ENCODE data around the gene TRIM59. TPM values are rescaled to one million over a fixed set of nuclear protein-coding genes. Genes with fewer than 3 reads are reported as not detected.

Gene TRIM59, protein sequence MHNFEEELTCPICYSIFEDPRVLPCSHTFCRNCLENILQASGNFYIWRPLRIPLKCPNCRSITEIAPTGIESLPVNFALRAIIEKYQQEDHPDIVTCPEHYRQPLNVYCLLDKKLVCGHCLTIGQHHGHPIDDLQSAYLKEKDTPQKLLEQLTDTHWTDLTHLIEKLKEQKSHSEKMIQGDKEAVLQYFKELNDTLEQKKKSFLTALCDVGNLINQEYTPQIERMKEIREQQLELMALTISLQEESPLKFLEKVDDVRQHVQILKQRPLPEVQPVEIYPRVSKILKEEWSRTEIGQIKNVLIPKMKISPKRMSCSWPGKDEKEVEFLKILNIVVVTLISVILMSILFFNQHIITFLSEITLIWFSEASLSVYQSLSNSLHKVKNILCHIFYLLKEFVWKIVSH
- total RNA-seq = 23.4 TPM in 2 replicates

DNA sequence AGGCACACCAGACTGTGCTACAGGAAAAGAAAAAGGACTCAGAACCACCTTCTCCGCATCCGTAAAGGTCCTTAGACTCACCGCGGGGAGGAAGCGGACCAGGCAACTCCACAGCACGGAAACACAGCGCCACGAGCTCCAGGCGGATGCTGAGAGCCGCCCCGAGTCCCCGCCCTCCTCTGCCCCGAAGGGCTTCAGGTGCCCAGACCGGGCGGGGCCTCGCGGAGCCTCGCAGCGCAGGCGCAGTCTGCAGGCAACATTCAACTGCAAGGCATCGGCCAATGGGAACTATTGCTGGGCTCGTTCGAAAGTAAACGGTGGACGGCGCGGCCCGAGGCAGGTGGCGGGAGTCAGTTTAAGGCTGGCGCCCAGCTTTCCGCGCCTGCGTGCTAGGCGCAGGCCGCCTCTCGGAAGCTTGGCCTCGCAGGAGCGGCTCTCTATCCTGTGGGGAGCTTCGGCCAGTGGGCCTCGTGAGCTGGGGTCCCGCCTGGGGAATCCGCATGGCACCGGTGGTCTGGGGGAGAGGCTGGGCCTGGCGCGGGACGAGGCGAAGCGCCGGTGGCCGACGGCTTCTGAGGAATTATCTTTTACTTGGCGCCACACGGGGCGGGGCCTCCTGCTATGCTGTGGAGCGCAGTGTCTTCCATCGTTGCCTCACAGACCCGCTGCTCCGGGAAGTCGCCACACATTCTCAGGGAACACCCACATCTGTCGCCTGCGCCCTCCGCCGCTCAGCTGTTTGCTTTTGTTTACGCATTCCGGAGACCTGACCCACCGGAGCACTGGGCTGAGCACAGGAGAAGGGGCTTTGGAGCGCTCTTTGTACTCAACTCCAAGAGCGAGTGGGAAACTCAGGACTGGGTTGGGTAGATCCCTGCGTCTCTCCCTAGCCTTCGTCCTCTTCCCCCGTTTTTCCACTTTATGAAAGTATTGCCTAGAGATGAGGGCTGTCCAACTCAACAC, at the start of gene TRIM59:
TSS of gene TRIM59 (minus strand) at position 151 of the 963 bp plus-strand sequence. CDS start 10,603 bp downstream, outside the sequence.
- peaks cover 33% of the 10 kb centered on the region for H3K4me1 Mint-ChIP-seq
- intact Hi-C loops (cut with micrococcal nuclease) = loop anchor here (1.0 to 5.0 kb wide), 9 partner anchors 11 to 770 kb away; partner anchors contain the start of genes IFT80, IL12A, KPNA4 and SMC4
- H3K4me3 Mint-ChIP-seq = peak within 1 kb of the TSS; percentile 94
- ATAC-seq (ENCODE audit: low read depth) (peak; percentile 96), DNase-seq (peak; percentile 92)
- POLR2A ChIA-PET = interaction anchor here (0.6 to 1.7 kb wide), 11 partner anchors 10 to 1648 kb away, joined by 3 to 16 read pairs (median 5); partner anchors contain the start of genes IFT80, KPNA4, MFSD1 and NMD3
- no peaks in the 10 kb centered on the region for H3K27me3 Mint-ChIP-seq
- CTCF ChIA-PET = interaction anchor here (0.7 to 1.4 kb wide), 4 partner anchors 10 to 53 kb away, joined by 3 read pairs; partner anchors contain the start of gene SMC4
- no peaks in the 10 kb centered on the region for H3K9me3 Mint-ChIP-seq
- peak within 1 kb of the TSS; percentile 90 for H3K27ac Mint-ChIP-seq
- TF ChIP-seq, protein P1, sequence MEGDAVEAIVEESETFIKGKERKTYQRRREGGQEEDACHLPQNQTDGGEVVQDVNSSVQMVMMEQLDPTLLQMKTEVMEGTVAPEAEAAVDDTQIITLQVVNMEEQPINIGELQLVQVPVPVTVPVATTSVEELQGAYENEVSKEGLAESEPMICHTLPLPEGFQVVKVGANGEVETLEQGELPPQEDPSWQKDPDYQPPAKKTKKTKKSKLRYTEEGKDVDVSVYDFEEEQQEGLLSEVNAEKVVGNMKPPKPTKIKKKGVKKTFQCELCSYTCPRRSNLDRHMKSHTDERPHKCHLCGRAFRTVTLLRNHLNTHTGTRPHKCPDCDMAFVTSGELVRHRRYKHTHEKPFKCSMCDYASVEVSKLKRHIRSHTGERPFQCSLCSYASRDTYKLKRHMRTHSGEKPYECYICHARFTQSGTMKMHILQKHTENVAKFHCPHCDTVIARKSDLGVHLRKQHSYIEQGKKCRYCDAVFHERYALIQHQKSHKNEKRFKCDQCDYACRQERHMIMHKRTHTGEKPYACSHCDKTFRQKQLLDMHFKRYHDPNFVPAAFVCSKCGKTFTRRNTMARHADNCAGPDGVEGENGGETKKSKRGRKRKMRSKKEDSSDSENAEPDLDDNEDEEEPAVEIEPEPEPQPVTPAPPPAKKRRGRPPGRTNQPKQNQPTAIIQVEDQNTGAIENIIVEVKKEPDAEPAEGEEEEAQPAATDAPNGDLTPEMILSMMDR (IDR thresholded peaks at IDR 0.05) = no peak
- peaks cover 14% of the 10 kb centered on the region for H3K36me3 Mint-ChIP-seq (ENCODE audit: low read depth)

DNA sequence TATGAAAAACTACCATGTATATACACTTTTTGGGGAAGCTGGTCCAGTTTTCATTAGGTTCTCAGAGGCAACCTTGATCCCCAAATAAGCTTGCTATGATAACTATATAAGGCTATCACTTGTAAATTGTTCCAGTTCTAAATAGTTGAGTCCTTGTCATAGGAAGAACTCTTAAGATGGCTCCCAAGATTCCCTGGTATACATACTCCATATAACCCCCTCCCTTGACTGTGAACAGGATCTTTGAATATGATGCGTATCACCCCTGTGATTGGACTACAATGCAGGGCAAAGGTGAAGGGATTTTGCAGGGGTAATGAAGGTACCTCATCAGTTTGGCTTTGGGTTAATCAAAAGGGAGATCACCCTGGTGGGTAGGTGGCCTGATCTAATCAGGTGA, 48.6 kb upstream of the TRIM59 start:
- Mint-ChIP-seq H3K27ac (no peak overlapping the region), H3K36me3 (ENCODE audit: low read depth) (peaks cover 34% of the 10 kb centered on the region), H3K9me3 (no peaks in the 10 kb centered on the region), H3K27me3 (no peaks in the 10 kb centered on the region), H3K4me1 (no peaks in the 10 kb centered on the region), H3K4me3 (no peak overlapping the region)
- ChIA-PET CTCF (no interaction called here), POLR2A (no interaction called here)
- TF ChIP-seq, protein P1 (IDR thresholded peaks at IDR 0.05) = no peak
- ATAC-seq (ENCODE audit: low read depth) (no peak), DNase-seq (no peak)
- intact Hi-C loops (cut with micrococcal nuclease) = no loop called here

DNA sequence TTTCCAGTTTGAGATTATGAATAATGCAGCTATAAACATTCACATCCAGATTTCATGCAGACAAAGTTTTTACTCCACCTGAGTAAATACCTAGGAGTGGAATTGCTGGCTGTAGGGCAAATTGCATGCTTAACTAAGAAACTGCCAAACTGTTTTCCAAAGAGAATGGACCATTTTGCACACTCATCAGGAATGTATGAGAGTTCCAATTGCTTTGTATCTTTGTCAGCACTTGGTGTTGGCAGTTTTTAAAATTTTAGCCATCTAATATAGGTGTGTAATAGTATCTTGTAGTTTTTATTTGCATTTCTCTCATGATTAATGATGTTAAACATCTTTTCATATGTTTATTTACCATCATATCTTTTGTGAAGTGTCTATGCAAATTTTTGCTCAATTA, 40.6 kb upstream of the TRIM59 start:
- H3K27me3 Mint-ChIP-seq = no peaks in the 10 kb centered on the region
- ChIA-PET POLR2A (no interaction called here), CTCF (no interaction called here)
- TF ChIP-seq, protein P1 (IDR thresholded peaks at IDR 0.05) = no peak
- H3K36me3 Mint-ChIP-seq (ENCODE audit: low read depth) = no peaks in the 10 kb centered on the region
- no peaks in the 10 kb centered on the region for H3K9me3 Mint-ChIP-seq
- no peak for ATAC-seq (ENCODE audit: low read depth)
- intact Hi-C loops (cut with micrococcal nuclease) = no loop called here
- no peak overlapping the region for H3K4me3 Mint-ChIP-seq
- no peak overlapping the region for H3K27ac Mint-ChIP-seq
- peaks cover 7% of the 10 kb centered on the region for H3K4me1 Mint-ChIP-seq
- DNase-seq = no peak

DNA sequence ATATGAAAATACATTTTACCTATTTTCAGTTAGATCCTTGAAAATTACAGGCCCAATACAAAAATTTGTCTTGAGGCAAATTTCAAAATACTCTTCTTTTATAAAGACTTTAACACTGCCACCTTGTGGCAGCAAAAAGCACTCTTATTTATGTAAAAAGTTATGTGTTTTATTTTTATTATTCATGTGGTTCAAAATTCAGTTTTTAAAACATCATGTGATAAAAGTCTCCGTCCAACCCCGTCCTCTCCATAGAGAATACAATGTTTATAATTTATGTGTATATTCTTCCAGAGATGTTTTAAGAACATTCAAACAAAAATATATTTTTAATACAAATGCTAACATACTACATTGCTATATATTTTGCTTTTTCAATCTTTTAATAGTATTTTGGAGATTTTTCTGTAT, 36.9 kb upstream of the TRIM59 start:
- H3K27me3 Mint-ChIP-seq = no peaks in the 10 kb centered on the region
- no peaks in the 10 kb centered on the region for H3K9me3 Mint-ChIP-seq
- peak overlapping the region; percentile 76 for H3K4me3 Mint-ChIP-seq
- TF ChIP-seq, protein P1 (IDR thresholded peaks at IDR 0.05) = peak; percentile 62
- POLR2A ChIA-PET = no interaction called here
- CTCF ChIA-PET = interaction anchor here (1.2 to 1.5 kb wide), 2 partner anchors 602 to 1220 kb away, joined by 3 to 4 read pairs; no protein-coding TSS in a partner anchor
- peak; percentile 25 for ATAC-seq (ENCODE audit: low read depth)
- no peaks in the 10 kb centered on the region for H3K36me3 Mint-ChIP-seq (ENCODE audit: low read depth)
- H3K27ac Mint-ChIP-seq = no peak overlapping the region
- intact Hi-C loops (cut with micrococcal nuclease) = loop anchor here (1.0 to 2.0 kb wide), 6 partner anchors 38 to 658 kb away; partner anchors contain the start of gene TRIM59
- no peak for DNase-seq
- H3K4me1 Mint-ChIP-seq = peaks cover 7% of the 10 kb centered on the region
